GM12874 (cell line): ENCODE data around the gene CDH22.

ENCODE experiments used
- TF ChIP-seq, protein P1 (sequence below): IDR thresholded peaks from 2 replicates; pipeline ENCODE4 v1.5.1; 2011; ENCODE audit warnings: low read depth, mild to moderate bottlenecking, control low read depth, low read length, moderate library complexity; ENCODE audit not compliant: insufficient read depth

Gene CDH22

DNA sequence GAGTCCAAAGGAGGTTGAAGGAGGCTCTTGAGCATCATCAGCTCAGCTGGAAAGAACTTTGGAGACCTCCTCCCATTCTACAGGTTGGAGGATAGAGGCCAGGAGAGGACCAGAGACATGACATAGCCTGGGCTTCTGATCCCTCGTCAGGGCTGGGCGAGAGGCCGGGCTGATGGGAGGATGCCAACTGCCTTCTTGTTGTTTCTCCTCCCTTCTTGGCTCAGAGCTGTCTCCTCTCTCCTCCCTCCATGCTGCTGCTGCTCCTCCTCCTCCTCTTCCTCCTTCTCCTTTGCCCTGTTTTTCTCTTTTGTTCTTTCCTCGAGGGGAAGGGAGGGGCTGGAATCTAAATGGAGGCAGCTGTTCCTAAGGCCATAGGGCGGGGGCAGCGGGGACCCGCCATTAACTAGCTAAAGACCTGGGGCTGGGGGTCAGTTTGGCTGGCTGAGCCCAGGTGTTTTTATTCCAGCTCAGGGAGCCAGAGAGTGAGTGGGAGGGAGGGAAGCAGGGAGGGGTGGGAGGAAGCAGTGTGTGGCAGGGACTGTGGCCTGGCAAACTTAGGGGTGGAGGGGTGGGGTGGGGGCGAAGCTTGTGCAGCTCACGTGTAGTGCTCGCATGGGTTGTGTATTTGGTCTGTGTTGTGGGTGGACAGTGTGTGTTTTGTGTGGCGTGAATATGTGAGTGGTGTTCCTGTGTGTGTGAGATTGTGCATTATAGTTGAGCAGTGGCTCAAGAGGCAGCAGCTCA is 105.4 kb downstream of the CDH22 start:
- TF ChIP-seq, protein P1, sequence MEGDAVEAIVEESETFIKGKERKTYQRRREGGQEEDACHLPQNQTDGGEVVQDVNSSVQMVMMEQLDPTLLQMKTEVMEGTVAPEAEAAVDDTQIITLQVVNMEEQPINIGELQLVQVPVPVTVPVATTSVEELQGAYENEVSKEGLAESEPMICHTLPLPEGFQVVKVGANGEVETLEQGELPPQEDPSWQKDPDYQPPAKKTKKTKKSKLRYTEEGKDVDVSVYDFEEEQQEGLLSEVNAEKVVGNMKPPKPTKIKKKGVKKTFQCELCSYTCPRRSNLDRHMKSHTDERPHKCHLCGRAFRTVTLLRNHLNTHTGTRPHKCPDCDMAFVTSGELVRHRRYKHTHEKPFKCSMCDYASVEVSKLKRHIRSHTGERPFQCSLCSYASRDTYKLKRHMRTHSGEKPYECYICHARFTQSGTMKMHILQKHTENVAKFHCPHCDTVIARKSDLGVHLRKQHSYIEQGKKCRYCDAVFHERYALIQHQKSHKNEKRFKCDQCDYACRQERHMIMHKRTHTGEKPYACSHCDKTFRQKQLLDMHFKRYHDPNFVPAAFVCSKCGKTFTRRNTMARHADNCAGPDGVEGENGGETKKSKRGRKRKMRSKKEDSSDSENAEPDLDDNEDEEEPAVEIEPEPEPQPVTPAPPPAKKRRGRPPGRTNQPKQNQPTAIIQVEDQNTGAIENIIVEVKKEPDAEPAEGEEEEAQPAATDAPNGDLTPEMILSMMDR, result no peak

- TF ChIP-seq, protein P1, result no peak
Measured at GRCh38 chr20:46200582-46201570, 107.4 kb downstream of the CDH22 start.

- TF ChIP-seq, protein P1, result no peak
Measured at GRCh38 chr20:46199198-46199597, 109.1 kb downstream of the CDH22 start.

DNA sequence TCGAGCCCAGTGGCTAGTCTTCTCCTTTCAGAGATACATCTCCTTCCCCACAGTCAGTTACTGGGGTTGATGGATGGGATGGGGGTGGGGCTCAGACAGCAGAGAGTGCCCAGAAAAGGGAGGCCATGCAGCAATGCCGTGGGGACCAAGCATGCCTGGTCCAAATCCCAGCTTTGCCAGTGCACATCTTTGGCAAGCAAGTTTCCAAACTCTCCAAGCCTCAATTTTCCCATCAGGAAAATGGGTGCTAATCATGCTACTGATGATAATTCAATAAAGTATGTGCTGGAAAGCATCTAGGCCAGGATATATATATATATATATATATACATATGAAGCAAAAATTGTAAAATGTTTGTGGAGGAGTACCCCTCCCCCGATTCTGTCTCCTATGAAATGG is 111.3 kb downstream of the CDH22 start:
- TF ChIP-seq, protein P1, result no peak

DNA sequence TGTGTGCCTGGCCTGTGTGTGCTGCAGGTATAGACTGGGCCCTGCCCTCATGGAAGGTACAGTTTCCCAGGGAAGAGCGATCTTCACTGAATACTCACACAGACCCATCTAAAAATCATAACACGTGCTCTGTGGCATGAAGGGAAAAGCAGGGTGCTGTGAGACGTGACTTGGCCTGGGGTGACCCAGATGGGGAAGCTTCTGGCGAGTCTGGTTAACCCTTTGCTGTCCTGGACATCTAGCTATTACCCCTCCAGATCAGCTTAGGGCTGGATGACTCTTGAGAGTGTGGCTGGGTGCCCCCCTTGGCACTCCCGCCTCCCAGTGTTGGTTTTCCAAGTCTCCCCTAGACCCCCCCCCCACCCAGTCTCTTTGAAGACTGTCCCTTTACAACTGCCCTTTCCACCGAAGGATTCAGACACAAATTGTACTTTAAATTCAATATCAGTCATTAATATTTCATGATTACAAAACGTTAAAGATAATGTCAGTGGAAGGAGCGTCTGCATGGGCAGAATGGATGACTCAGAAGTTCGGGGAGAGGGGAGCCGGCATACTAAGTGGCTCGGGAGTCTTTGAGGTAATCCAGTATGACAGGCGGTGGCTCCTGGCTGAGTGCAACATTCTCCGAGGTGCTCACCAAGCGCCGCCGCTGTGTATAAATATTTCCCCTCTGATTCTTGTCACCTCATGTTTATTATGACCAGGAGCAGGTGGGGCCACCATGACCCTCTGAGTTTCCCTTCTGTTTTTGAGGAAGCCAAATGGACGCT is 112.8 kb downstream of the CDH22 start:
- TF ChIP-seq, protein P1, result no peak

DNA sequence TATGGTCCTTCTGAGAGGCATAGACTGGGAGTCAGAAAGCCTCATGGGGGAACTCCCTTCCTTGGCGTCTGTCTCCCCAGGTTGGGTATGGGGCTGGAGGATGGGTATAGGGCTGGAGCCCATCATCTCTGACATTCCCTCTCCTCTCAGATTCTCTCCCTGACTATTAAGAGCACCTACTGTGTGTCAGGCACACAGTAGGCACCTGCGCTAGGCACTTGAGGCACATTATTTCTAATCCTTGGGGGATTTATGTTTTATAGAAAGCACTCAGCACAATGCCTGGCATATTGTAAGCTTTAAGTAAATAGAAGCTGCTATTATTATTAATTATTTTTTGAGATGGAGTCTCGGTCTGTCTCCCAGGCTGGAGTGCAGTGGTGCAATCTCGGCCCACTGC is 113.9 kb downstream of the CDH22 start:
- TF ChIP-seq, protein P1, result no peak
